ENCODE measurements around the gene SLA2. TPM values are rescaled to one million over a fixed set of nuclear protein-coding genes. Genes with fewer than 3 reads are reported as not detected.

SLA2 gene
- total and polyA plus RNA-seq, 2 of the 4 experiments (the other 2 are of a cell fraction) = 0.03 TPM; not detected in 1

DNA sequence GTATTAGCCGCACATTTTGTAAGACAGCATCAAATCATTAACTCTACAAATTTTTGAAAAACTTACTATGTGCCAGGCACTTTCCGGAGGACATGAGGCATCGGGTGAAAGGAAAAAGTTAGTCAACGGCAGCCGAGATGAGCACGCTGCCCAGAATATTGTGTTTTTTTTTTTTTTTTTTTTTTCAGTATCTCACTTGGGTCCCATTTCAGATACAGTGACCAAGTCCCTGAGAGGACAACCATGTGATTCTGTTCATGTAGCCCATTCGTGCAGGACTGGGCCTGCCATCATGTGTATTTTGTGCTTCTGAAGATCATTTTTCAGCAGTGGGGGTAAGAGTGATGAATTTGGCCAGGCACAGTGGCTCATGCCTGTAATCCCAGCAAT, 1.3 kb downstream of the SLA2 start:
- H4K20me1 ChIP-seq (ENCODE audit: insufficient read depth, low read length) = no peaks in the 10 kb centered on the region
- no peak overlapping the region for H4K5ac ChIP-seq (ENCODE audit: low read depth, low read length)
- no peak overlapping the region for H3K56ac ChIP-seq (ENCODE audit: extremely low read depth, insufficient read depth, low read length)
- H2AK9ac ChIP-seq (replicated peaks; ENCODE audit: low read depth, low read length, poor library complexity) = no peak overlapping the region
- DNase-seq = no peak
- H4K91ac ChIP-seq (ENCODE audit: insufficient read depth, low read depth, low read length) = no peak overlapping the region
- H2BK120ac ChIP-seq (ENCODE audit: low read depth, low read length) = no peak overlapping the region
- no peak for ATAC-seq (ENCODE audit: low read depth)
- H3K4ac ChIP-seq (ENCODE audit: low read depth, low read length) = no peak overlapping the region
- H2BK5ac ChIP-seq (ENCODE audit: low read depth, low read length, poor library complexity, severe bottlenecking) = no peak overlapping the region
- H3K27me3 ChIP-seq (ENCODE audit: control insufficient read depth, insufficient read depth, low read length) = 0 out of 2 replicates have a peak, but pooled peaks cover 1% of the 10 kb centered on the region
- WGBS, 2 experiments (ENCODE audit: extremely low coverage in 2 of 2, insufficient read length in 1 of 2) = 57% methylated on average over 1 of the region's 7 CpGs; no CpG with 5 or more reads in 1 of the 2 experiments
- no TSS peak for BruUV-seq (replicated peaks)
- no peak overlapping the region for H2AFZ ChIP-seq (replicated peaks; ENCODE audit: low read length, poor library complexity)
- ChIA-PET POLR2A (ENCODE audit: unreplicated experiment) (no interaction called here), CTCF (no interaction called here)
- TF ChIP-seq RCOR1 (IDR thresholded peaks at IDR 0.05; ENCODE audit: insufficient replicate concordance, low read length) = no peak
- no peak for TF ChIP-seq SMC3 (IDR thresholded peaks at IDR 0.05; ENCODE audit: low read depth, low read length)
- TF ChIP-seq CHD1 (IDR thresholded peaks at IDR 0.05; ENCODE audit: low read depth, low read length) = no peak
- no peak for TF ChIP-seq CEBPB (IDR thresholded peaks at IDR 0.05; ENCODE audit: low read depth, low read length)
- no peak for TF ChIP-seq MXI1 (IDR thresholded peaks at IDR 0.05; ENCODE audit: borderline replicate concordance, low read depth, low read length)
- no peak for TF ChIP-seq RAD21 (IDR thresholded peaks at IDR 0.05; ENCODE audit: low read length)
- H3K4me2 ChIP-seq (ENCODE audit: low read depth, low read length) = no peak overlapping the region
- no peaks in the 10 kb centered on the region for H3K9me1 ChIP-seq (ENCODE audit: insufficient read depth, low read length)
- H3K4me3 ChIP-seq (ENCODE audit: insufficient read depth, low read depth, low read length) = no peak overlapping the region
- intact Hi-C loops (cut with micrococcal nuclease) = no loop called here
- dilution Hi-C loops (cut with HindIII; ENCODE audit: low sequenced_read_pairs, unreplicated experiment) = no loop called here
- no peak overlapping the region for H2BK15ac ChIP-seq (ENCODE audit: low read depth, low read length)
- no peak overlapping the region for H2AK5ac ChIP-seq (ENCODE audit: low read depth, low read length)
- no peak overlapping the region for H3K23ac ChIP-seq (ENCODE audit: low read depth, low read length)
- H2BK20ac ChIP-seq (ENCODE audit: low read depth, low read length) = no peak overlapping the region
- no peak overlapping the region for H3K14ac ChIP-seq (replicated peaks; ENCODE audit: low read depth, low read length)
- no peak overlapping the region for H3K27ac ChIP-seq (ENCODE audit: insufficient read depth, low read length)
- in situ Hi-C loops (cut with MboI; ENCODE audit: low sequenced_read_pairs) = no loop called here
- H3K18ac ChIP-seq (ENCODE audit: low read depth, low read length) = no peak overlapping the region
- H3K9me3 ChIP-seq (ENCODE audit: control insufficient read depth, insufficient read depth, low read length) = no peaks in the 10 kb centered on the region
- H3K79me1 ChIP-seq (ENCODE audit: low read depth in 1 of 2, low read length in 2 of 2) = no peaks in the 10 kb centered on the region
- no peak overlapping the region for H4K8ac ChIP-seq (ENCODE audit: low read depth in 2 of 2, low read length in 2 of 2)
- H3K9ac ChIP-seq (ENCODE audit: low read depth, low read length) = no peak overlapping the region
- H3K36me3 ChIP-seq (ENCODE audit: control insufficient read depth, insufficient read depth, low read length) = no peaks in the 10 kb centered on the region
- H3K4me1 ChIP-seq (ENCODE audit: control insufficient read depth, insufficient read depth, low read length) = no peaks in the 10 kb centered on the region

All from IMR-90 (cell line).